ENCODE measurements around the gene CAMK1D. TPM values are rescaled to one million over a fixed set of nuclear protein-coding genes. Genes with fewer than 3 reads are reported as not detected.

Gene CAMK1D
- total RNA-seq, 1 donor from 2014 or later, result 6.5 TPM

- Mint-ChIP-seq H3K4me3 (no peak overlapping the region), H3K9me3 (peaks cover 2% of the 10 kb centered on the region), H3K27me3 (ENCODE audit: low read depth) (no peaks in the 10 kb centered on the region), H3K4me1 (no peaks in the 10 kb centered on the region), H3K36me3 (ENCODE audit: low read depth) (no peaks in the 10 kb centered on the region), H3K27ac (ENCODE audit: unreplicated experiment) (no peak overlapping the region)
- no peak for DNase-seq (ENCODE audit: low read depth, low spot score)
- no peak for TF ChIP-seq CTCF (conservative IDR thresholded peaks at IDR 0.05)
These were observed 408.0 kb downstream of the CAMK1D start for GRCh38 chr10:12757351-12757750.

GRCh38 chr10:12758271-12758670 is 408.9 kb downstream of the CAMK1D start:
- Mint-ChIP-seq H3K9me3 (peaks cover 2% of the 10 kb centered on the region), H3K27ac (ENCODE audit: unreplicated experiment) (no peak overlapping the region), H3K36me3 (ENCODE audit: low read depth) (no peaks in the 10 kb centered on the region), H3K4me1 (no peaks in the 10 kb centered on the region), H3K4me3 (no peak overlapping the region), H3K27me3 (ENCODE audit: low read depth) (no peaks in the 10 kb centered on the region)
- TF ChIP-seq CTCF (conservative IDR thresholded peaks at IDR 0.05), result no peak
- DNase-seq (ENCODE audit: low read depth, low spot score), result no peak

GRCh38 chr10:12766223-12766622 is 416.9 kb downstream of the CAMK1D start:
- DNase-seq (ENCODE audit: low read depth, low spot score), result no peak
- peaks cover 9% of the 10 kb centered on the region for H3K36me3 Mint-ChIP-seq (ENCODE audit: low read depth)
- no peaks in the 10 kb centered on the region for H3K9me3 Mint-ChIP-seq
- H3K27me3 Mint-ChIP-seq (ENCODE audit: low read depth), result no peaks in the 10 kb centered on the region
- no peak for TF ChIP-seq CTCF (conservative IDR thresholded peaks at IDR 0.05)
- H3K27ac Mint-ChIP-seq (ENCODE audit: unreplicated experiment), result no peak overlapping the region
- H3K4me1 Mint-ChIP-seq, result peaks cover 31% of the 10 kb centered on the region
- no peak overlapping the region for H3K4me3 Mint-ChIP-seq

- peaks cover 31% of the 10 kb centered on the region for H3K4me1 Mint-ChIP-seq
- no peak for TF ChIP-seq CTCF (conservative IDR thresholded peaks at IDR 0.05)
- peaks cover 9% of the 10 kb centered on the region for H3K36me3 Mint-ChIP-seq (ENCODE audit: low read depth)
- no peak for DNase-seq (ENCODE audit: low read depth, low spot score)
- H3K27ac Mint-ChIP-seq (ENCODE audit: unreplicated experiment), result peak overlapping the region; percentile 12
- H3K27me3 Mint-ChIP-seq (ENCODE audit: low read depth), result no peaks in the 10 kb centered on the region
- no peaks in the 10 kb centered on the region for H3K9me3 Mint-ChIP-seq
- no peak overlapping the region for H3K4me3 Mint-ChIP-seq
These were observed 419.1 kb downstream of the CAMK1D start for GRCh38 chr10:12768156-12769100.

- no peak for TF ChIP-seq CTCF (conservative IDR thresholded peaks at IDR 0.05)
- no peaks in the 10 kb centered on the region for H3K27me3 Mint-ChIP-seq (ENCODE audit: low read depth)
- H3K27ac Mint-ChIP-seq (ENCODE audit: unreplicated experiment), result no peak overlapping the region
- H3K9me3 Mint-ChIP-seq, result no peaks in the 10 kb centered on the region
- peaks cover 9% of the 10 kb centered on the region for H3K36me3 Mint-ChIP-seq (ENCODE audit: low read depth)
- peaks cover 37% of the 10 kb centered on the region for H3K4me1 Mint-ChIP-seq
- no peak for DNase-seq (ENCODE audit: low read depth, low spot score)
- no peak overlapping the region for H3K4me3 Mint-ChIP-seq
These were observed 420.1 kb downstream of the CAMK1D start for GRCh38 chr10:12769323-12770044.

All from neural crest cell (in vitro differentiated cells).